SU-DHL-6 (cell line): Measurements from ENCODE around the gene PFDN5.

Experiments
- CTCF ChIP-seq: fragments of 200-600 bp; sonication (generic); IDR thresholded peaks from one replicate; pipeline ENCODE4 v1.5.1; 2017; ENCODE audit warnings: antibody characterized with exemption, mild to moderate bottlenecking, low read length, moderate library complexity; ENCODE audit not compliant: insufficient read depth, poor library complexity, severe bottlenecking
- EZH2phosphoT487 ChIP-seq: fragments of 200-600 bp; sonication (generic), shearing (Covaris generic); conservative IDR thresholded peaks from 2 replicates; pipeline ENCODE4 v1.6.1; 2018; ENCODE audit warnings: mild to moderate bottlenecking, antibody characterized with exemption, low read length, moderate library complexity, mixed read lengths

DNA sequence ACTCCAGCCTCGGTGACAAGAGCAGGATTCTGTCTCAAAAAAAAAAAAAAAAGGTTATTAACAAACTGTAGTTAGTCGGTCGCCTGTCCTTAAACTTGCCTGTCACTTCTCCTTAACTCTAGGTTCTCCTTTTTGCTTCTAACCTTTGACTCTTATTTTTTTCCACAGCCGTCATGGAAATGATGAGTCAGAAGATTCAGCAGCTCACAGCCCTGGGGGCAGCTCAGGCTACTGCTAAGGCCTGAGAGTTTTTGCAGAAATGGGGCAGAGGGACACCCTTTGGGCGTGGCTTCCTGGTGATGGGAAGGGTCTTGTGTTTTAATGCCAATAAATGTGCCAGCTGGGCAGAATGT lies 3.7 kb downstream of the PFDN5 start:
- TF ChIP-seq CTCF = no peak
- TF ChIP-seq EZH2phosphoT487 = no peak
